CD4-positive, alpha-beta T cell treated with Interleukin-4 for 1 hour (primary cell): ENCODE data around the gene NANOS3.
"Not testable (repeated sequence)": the region's sequence is repeated elsewhere in the genome, so short reads cannot be mapped to it uniquely, and the experiment has no call there.

Source experiments
- DNase-seq, 2 donors: peaks; one replicate each; pipeline ENCODE4 v3.0.0-alpha.2; 2020 to 2022

The NANOS3 gene

DNA sequence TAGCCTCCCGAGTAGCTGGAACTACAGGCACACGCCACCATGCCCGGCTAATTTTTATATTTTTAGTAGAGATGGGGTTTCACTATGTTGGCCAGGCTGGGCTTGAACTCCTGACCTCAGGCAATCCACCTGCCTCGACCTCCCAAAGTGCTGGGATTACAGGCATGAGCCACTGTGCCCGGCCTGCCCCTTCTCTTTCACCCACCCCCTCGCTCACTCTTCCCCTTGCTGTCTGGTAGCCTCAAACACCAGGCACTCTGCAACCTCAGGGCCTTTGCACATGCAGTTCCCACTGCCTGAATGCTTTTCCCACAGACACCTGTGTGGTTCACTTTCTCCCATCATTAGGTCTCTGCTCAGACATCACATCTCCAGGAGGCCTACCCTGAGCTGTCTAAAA is 45.2 kb downstream of the NANOS3 start:
- not testable (repeated sequence) for DNase-seq

DNA sequence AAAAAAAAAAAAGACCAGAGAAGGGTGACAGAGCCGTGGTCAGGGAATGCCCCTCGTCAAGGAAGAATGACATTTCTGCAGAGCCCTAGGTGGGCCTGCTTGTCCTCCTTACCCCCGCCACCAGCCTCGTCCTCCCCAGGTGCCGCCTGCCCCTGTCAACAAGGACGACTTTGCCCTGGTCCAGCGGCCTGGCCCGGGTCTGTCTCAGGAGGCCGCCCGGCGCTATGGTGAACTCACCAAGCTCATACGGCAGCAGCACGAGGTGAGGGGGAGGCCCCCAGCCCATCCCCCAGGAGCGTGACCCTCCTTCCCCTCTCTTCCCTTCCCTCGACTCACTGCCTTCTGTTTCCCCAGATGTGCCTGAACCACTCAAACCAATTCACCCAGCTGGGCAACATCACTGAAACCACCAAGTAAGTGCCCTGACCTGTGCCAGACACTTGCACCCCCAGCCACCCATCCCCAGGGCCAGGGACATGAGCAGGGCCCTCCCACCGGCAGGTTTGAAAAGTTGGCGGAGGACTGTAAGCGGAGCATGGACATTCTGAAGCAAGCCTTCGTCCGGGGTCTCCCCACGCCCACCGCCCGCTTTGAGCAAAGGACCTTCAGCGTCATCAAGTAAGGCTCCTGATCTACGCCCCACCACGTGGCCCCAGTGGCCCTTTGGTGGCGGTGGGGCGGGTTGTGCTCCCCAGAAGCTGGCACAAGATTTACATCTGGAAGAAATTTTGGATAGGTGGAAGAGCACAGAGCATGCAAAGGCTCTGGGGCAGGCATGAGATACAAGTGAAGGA is 46.5 kb downstream of the NANOS3 start:
- no peak for DNase-seq

DNA sequence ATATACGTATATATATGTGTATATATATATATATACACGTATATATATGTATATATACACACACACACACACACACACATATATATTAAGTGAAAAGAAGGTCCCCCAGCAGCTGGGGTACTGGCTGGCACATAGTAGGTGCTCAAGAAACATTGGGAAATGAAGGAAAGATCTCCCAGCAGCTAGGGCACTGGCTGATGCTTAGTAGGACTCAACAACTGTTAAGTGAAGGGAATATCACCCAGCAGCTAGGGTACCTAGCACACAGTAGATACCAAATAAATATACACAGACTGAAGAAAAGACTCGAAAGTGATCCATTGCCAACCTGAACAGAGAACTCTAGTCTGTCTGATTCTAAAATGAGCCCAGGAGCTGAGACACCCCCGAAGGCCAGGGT is 49.1 kb downstream of the NANOS3 start:
- no peak for DNase-seq

DNA sequence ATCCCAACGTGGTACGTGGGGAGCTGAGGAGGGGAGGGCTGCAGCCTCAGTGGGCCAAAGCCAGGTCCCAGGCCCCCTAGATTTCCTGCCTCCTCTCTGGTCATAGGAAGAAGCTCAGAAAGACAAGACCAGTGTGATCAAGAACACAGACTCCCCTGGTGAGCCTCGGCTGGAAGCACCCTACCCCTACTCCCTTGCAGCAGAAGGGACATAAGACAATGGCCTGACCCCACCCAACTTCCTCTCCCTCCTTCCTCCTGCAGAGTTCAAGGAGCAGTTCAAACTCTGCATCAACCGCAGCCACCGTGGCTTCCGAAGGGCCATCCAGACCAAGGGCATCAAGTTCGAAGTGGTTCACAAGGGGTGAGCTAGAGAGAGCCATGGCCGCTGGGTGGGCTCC is 49.8 kb downstream of the NANOS3 start:
- no peak for DNase-seq

DNA sequence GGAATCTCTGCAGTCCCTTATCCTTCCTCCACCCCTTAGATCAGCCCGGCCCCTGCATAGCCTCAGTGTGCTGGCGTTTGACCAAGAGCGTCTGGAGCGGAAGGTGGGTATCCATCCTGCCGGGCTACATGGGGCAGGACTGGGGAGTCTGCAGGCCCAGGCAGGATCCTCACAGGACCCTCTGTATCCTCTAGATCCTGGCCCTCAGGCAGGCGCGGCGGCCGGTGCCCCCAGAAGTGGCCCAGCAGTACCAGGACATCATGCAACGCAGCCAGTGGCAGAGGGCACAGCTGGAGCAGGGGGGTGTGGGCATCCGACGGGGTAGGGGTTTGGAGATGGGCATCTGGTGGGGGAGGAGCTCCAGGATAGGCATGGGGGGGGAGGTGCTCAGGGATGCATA is 52.4 kb downstream of the NANOS3 start:
- DNase-seq: no peak

DNA sequence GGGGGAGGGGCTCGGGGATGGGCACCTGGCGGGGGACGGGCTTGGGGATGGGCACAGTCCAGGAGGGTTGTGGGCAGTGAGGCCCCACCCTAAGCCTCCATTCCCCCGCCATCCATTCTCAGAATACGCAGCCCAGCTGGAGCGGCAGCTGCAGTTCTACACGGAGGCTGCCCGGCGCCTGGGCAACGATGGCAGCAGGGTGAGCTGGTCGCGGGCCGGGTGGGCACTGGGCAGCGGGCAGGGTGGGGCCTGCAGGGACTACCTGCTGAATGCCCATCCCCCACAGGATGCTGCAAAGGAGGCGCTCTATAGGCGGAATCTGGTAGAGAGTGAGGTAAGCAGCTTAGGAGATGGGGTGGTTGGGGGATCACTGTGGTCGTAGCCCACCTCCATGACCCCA is 53.0 kb downstream of the NANOS3 start:
- DNase-seq: no peak
